Measurements from ENCODE around the gene HELQ.
A peak's percentile ranks its signal among the peaks of the same experiment; 100 is the strongest.
"Not testable (repeated sequence)": the region's sequence is repeated elsewhere in the genome, so short reads cannot be mapped to it uniquely, and the experiment has no call there.

Gene HELQ

GRCh38 chr4:83454686-83455085 is 937 bp downstream of the HELQ start:
- Mint-ChIP-seq H3K4me1 (peaks cover 33% of the 10 kb centered on the region), H3K27ac (peak overlapping the region; percentile 99), H3K36me3 (peaks cover 89% of the 10 kb centered on the region), H3K9me3 (no peaks in the 10 kb centered on the region), H3K4me3 (peak overlapping the region; percentile 94)
- DNase-seq (ENCODE audit: low spot score in 2 of 2) (no peak), ATAC-seq (no peak)

GRCh38 chr4:83449009-83449408 is 6.6 kb downstream of the HELQ start:
- no peak overlapping the region for H3K4me3 Mint-ChIP-seq
- DNase-seq (ENCODE audit: low spot score in 2 of 2) (no peak), ATAC-seq (no peak)
- peaks cover 81% of the 10 kb centered on the region for H3K36me3 Mint-ChIP-seq
- H3K4me1 Mint-ChIP-seq: peaks cover 13% of the 10 kb centered on the region
- H3K27ac Mint-ChIP-seq: peak overlapping the region; percentile 67
- no peaks in the 10 kb centered on the region for H3K9me3 Mint-ChIP-seq

DNA sequence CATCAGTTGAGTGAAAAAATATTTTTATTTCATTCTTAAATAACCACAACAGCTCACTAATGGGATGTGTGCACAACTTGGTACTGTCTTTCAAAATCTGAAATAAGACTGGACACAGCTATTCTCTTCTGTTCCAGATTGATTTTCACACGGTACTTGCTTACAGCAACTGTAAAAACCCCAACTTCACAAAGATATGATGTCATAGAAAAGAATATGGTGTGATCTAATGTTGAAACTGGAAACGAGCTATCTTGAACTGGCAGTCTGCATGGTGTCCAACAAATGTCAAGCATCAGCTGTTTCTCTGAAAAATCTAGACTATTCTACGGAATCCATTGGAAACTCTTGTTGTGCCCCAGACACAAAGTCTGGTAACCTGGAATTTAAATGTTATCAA is 14.7 kb downstream of the HELQ start:
- H3K9me3 Mint-ChIP-seq: no peaks in the 10 kb centered on the region
- H3K4me3 Mint-ChIP-seq: no peak overlapping the region
- no peak for ATAC-seq
- DNase-seq (ENCODE audit: low spot score in 2 of 2): no peak
- H3K4me1 Mint-ChIP-seq: no peaks in the 10 kb centered on the region
- H3K36me3 Mint-ChIP-seq: peaks cover 77% of the 10 kb centered on the region
- no peak overlapping the region for H3K27ac Mint-ChIP-seq

GRCh38 chr4:83440148-83440814 is 15.3 kb downstream of the HELQ start:
- Mint-ChIP-seq H3K4me3 (no peak overlapping the region), H3K9me3 (no peaks in the 10 kb centered on the region), H3K36me3 (peaks cover 79% of the 10 kb centered on the region), H3K27ac (no peak overlapping the region), H3K4me1 (no peaks in the 10 kb centered on the region)
- no peak for DNase-seq (ENCODE audit: low spot score in 2 of 2)
- no peak for ATAC-seq

DNA sequence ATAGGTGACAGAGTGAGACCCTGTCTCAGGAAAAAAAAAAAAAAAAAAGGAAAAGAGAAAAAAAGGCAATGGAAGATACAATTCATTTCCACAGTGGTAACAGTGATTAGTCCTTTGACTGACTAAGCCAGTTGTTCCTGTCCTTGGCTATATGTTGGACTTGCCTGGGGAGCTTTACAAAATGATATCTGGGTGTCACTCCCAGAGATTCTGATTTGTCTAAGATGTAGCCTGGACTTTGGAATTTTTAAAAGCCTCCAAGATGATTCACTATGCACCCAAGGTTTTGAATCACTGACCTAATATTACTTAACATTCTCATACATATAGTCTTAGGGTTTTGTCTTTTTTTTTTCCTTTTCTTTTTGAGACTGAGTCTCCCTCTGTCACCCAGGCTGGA is 16.9 kb downstream of the HELQ start:
- DNase-seq (ENCODE audit: low spot score in 2 of 2): no peak
- no peak overlapping the region for H3K4me3 Mint-ChIP-seq
- H3K27ac Mint-ChIP-seq: no peak overlapping the region
- H3K9me3 Mint-ChIP-seq: no peaks in the 10 kb centered on the region
- peaks cover 90% of the 10 kb centered on the region for H3K36me3 Mint-ChIP-seq
- H3K4me1 Mint-ChIP-seq: no peaks in the 10 kb centered on the region
- no peak for ATAC-seq

DNA sequence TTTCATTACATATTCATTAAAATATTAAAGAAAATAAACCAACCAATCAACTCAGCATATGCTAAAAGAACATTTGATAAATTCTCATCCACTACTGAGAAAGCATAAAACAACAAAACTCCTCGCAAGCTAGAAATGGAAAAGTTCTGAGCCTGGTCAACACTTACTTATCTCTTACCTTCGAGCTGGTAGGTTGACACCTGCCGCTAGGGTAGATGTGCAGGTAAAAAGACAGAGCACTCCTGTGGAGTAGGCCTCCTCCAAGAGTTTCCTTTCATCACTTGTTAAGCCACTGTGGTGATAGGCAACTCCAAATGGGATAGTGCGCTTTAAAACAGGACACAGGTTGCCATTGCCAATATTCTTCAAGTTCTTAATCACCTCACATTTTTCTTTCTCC is 18.9 kb downstream of the HELQ start:
- ATAC-seq (no peak), DNase-seq (ENCODE audit: low spot score in 2 of 2) (no peak)
- H3K36me3 Mint-ChIP-seq: peaks cover 84% of the 10 kb centered on the region
- H3K4me1 Mint-ChIP-seq: no peaks in the 10 kb centered on the region
- no peak overlapping the region for H3K4me3 Mint-ChIP-seq
- H3K9me3 Mint-ChIP-seq: no peaks in the 10 kb centered on the region
- no peak overlapping the region for H3K27ac Mint-ChIP-seq

GRCh38 chr4:83431200-83431599 is 24.4 kb downstream of the HELQ start:
- ATAC-seq (no peak), DNase-seq (ENCODE audit: low spot score in 2 of 2) (no peak)
- peaks cover 87% of the 10 kb centered on the region for H3K36me3 Mint-ChIP-seq
- no peaks in the 10 kb centered on the region for H3K9me3 Mint-ChIP-seq
- no peak overlapping the region for H3K4me3 Mint-ChIP-seq
- H3K4me1 Mint-ChIP-seq: no peaks in the 10 kb centered on the region
- H3K27ac Mint-ChIP-seq: no peak overlapping the region

GRCh38 chr4:83418211-83418610 is 37.4 kb downstream of the HELQ start:
- Mint-ChIP-seq H3K27ac (no peak overlapping the region), H3K36me3 (peaks cover 72% of the 10 kb centered on the region), H3K9me3 (no peaks in the 10 kb centered on the region), H3K4me1 (no peaks in the 10 kb centered on the region), H3K4me3 (no peak overlapping the region)
- DNase-seq (ENCODE audit: low spot score in 2 of 2) (no peak), ATAC-seq (no peak)

DNA sequence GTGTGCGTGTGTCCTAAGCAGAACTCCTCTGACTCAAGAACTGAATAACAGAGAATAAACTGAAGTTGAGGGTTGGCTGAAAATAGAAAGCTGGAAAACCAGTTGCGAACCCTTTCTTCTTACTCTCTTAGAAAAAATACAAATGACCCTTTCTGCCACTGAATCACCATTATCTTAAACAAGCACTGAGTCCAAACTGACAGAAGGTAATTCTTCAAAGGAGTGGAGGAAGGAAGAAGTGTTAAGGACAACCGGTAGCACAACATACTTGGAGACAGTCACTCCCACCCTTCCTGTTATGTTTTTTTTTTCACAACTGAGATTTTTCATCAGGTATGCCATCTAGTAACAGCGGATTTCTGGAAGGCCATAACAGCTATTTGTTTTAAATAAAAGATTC is 38.1 kb downstream of the HELQ start:
- Mint-ChIP-seq H3K36me3 (peaks cover 72% of the 10 kb centered on the region), H3K4me3 (no peak overlapping the region)

DNA sequence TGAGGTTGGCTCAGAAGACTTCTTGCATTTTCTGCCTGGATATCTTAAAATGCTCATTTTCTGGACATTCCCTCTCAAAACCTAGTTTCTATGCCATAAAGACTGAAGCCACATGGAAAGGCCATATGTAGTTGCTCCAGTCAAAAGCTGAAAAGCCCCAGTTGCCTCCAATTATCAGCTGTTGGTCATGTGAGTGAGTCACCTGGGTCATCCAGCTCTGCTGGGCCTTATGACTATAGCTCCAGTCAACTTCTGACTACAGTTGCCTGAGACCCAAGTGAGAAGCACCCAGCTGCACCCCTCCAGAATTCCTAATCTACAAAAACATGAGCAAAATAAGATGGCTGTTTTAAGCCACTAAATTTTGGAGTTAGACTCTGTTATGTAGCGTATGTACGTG is 41.9 kb downstream of the HELQ start:
- H3K27ac Mint-ChIP-seq: no peak overlapping the region

More for the DNA sequence above, 38.1 kb downstream of the HELQ start:
- Mint-ChIP-seq H3K4me1 (no peaks in the 10 kb centered on the region), H3K27ac (no peak overlapping the region), H3K9me3 (no peaks in the 10 kb centered on the region)
- DNase-seq (ENCODE audit: low spot score in 2 of 2) (no peak), ATAC-seq (no peak)

DNA sequence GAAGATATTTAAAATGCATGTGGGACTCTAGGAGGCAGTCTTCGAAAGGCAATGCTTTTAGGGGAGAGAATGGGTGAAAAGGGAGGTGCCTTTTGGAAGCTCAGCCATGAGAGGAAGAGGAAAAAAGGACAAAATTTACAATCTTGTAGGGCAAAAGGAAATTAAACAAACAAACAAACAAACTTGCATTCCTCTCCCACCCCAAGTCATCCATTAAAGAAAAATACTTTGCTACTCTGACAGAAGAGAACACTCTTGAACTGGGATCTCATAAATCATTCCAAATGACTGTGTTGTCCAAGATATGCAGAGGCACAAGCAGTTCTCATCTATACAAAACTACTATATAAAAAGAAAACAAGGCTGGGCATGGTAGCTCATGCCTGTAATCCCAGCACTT is 46.7 kb downstream of the HELQ start:
- ATAC-seq (no peak), DNase-seq (ENCODE audit: low spot score in 2 of 2) (no peak)
- Mint-ChIP-seq H3K4me1 (no peaks in the 10 kb centered on the region), H3K36me3 (peaks cover 50% of the 10 kb centered on the region), H3K27ac (no peak overlapping the region), H3K4me3 (no peak overlapping the region), H3K9me3 (no peaks in the 10 kb centered on the region)

More for the DNA sequence above, 41.9 kb downstream of the HELQ start:
- ATAC-seq (peak; percentile 61), DNase-seq (ENCODE audit: low spot score in 2 of 2) (no peak)
- Mint-ChIP-seq H3K4me3 (no peak overlapping the region), H3K9me3 (no peaks in the 10 kb centered on the region), H3K36me3 (peaks cover 79% of the 10 kb centered on the region), H3K4me1 (no peaks in the 10 kb centered on the region)

DNA sequence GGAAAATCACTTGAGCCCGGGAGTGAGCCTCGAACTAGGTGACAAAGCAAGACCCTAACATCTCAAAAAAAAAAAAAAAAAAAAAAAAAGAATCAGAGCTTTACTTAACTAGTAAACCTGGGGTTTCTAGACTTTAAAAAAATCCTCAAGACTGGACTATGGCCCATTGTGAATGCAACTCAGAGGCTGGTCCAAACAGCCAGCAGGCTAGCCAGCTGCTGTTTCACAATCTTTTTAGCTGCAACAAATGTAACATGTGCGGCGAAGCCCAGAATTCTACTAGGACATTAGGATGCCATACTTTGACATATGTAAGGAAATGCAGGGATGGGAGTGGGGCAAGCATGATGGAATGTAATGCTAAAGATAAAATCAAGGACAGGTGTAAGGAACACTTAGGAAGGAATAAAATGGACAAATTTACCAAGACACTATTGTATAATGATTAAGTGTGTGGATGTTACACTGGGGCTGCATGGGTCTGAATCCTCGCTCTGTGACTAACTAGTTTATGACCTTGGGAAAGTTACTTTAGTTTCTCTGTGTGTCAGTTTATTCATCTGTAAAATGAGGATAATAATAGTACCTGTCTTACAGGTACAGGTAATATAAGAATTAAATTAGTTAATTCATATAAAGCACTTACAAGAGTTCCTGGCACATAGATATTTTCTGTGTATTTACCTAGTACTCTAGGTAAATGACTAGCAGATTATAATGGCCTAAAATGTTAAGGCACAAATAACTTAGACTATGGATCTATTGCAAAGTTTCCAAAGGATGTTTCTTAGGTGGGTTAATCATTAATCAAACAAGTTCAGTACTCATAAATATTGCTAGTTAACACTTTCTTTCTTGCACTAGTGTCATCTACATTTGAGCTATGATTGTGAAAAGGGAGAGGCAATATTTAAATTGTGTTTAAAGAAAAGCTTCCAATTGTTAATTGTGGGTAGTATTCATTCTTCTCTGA is 49.5 kb downstream of the HELQ start:
- DNase-seq (ENCODE audit: low spot score in 2 of 2) (no peak), ATAC-seq (no peak)
- Mint-ChIP-seq H3K9me3 (no peaks in the 10 kb centered on the region), H3K4me1 (no peaks in the 10 kb centered on the region), H3K36me3 (peaks cover 29% of the 10 kb centered on the region), H3K4me3 (no peak overlapping the region), H3K27ac (no peak overlapping the region)

- not testable (repeated sequence) for DNase-seq (ENCODE audit: low spot score in 2 of 2); ATAC-seq; H3K27ac Mint-ChIP-seq; H3K4me1 Mint-ChIP-seq; H3K9me3 Mint-ChIP-seq; H3K36me3 Mint-ChIP-seq; H3K4me3 Mint-ChIP-seq
Measured at GRCh38 chr4:83398158-83398557, 57.5 kb downstream of the HELQ start.

DNA sequence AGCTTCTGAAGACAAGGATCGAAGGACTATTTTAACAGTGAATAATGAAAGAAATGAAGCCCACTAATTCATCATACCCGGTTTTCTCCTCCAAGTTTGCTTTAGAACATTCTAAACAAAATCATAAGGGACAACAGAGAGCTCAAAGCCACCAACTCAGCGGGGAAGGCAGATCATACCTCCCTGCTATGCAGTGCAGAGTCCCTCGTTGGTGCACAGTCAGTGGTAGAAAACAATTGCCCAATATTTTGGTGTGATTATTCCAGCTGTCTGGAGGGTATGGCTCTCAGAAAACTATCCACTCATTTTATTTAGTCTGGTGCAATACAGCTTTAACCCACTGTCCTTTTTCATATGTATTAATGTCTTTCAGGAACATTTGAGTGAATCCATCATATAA is 61.7 kb downstream of the HELQ start:
- Mint-ChIP-seq H3K4me1 (peaks cover 5% of the 10 kb centered on the region), H3K27ac (no peak overlapping the region)
- ATAC-seq: no peak

GRCh38 chr4:83392562-83392961 is 63.1 kb downstream of the HELQ start:
- no peak for DNase-seq (ENCODE audit: low spot score in 2 of 2)
- H3K36me3 Mint-ChIP-seq: peaks cover 7% of the 10 kb centered on the region
- no peak for ATAC-seq
- H3K4me1 Mint-ChIP-seq: peaks cover 2% of the 10 kb centered on the region
- H3K4me3 Mint-ChIP-seq: no peak overlapping the region
- H3K9me3 Mint-ChIP-seq: peaks cover 2% of the 10 kb centered on the region
- H3K27ac Mint-ChIP-seq: no peak overlapping the region

More for the DNA sequence above, 61.7 kb downstream of the HELQ start:
- no peak overlapping the region for H3K4me3 Mint-ChIP-seq
- DNase-seq (ENCODE audit: low spot score in 2 of 2): no peak
- H3K36me3 Mint-ChIP-seq: peaks cover 8% of the 10 kb centered on the region
- peaks cover 5% of the 10 kb centered on the region for H3K9me3 Mint-ChIP-seq

DNA sequence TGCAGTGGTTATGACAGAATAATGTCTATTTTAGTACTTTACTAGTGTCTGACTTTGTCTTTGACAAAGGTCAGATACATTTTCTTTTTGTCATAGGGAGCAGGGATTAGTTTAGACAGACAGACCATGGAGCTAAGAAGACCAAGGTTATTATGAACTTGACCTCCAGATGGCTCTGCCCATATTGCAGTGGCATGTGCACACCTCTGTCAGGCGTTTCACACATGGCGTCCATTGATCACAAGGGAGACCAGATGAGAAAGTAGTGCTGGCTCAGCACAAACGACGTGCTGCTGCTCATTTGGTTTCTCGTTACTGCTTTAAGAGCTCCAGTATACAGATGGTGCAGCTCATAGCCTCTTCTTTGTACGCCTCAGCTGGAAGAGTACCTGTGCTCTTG is 64.7 kb downstream of the HELQ start:
- Mint-ChIP-seq H3K9me3 (no peaks in the 10 kb centered on the region), H3K4me3 (no peak overlapping the region), H3K36me3 (no peaks in the 10 kb centered on the region), H3K4me1 (no peaks in the 10 kb centered on the region), H3K27ac (no peak overlapping the region)
- DNase-seq (ENCODE audit: low spot score in 2 of 2) (no peak), ATAC-seq (no peak)
